Naive B cell (primary cell): Measurements from ENCODE around the gene SDHB. TPM values are rescaled to one million over a fixed set of nuclear protein-coding genes. Genes with fewer than 3 reads are reported as not detected.
A peak's percentile ranks its signal among the peaks of the same experiment; 100 is the strongest.

Experiments used
- ATAC-seq, 2 donors: fragments of 150-1000 bp; cut with Tn5 transposase; 2 replicates each; pipeline ENCODE4 v1.10.0; 2021; ENCODE audit warnings: low read depth in 2 of 2, mild to moderate bottlenecking in 2 of 2, moderate library complexity in 2 of 2
- DNase-seq: peaks from one replicate; pipeline ENCODE4 v3.0.0; 2022
- H3K27ac Mint-ChIP-seq, 6 donors: one replicate each; pipeline ENCODE4 v1.8.0; 2020 to 2022; ENCODE audit warnings: mild to moderate bottlenecking in 6 of 6, mixed read lengths in 6 of 6, moderate library complexity in 5 of 6, inconsistent platforms in 2 of 6
- H3K27me3 Mint-ChIP-seq, 3 donors: one replicate each; pipeline ENCODE4 v1.8.0; 2021 to 2022; ENCODE audit warnings: mixed read lengths in 3 of 3, mild to moderate bottlenecking in 1 of 3
- H3K36me3 Mint-ChIP-seq, 2 donors: one replicate each; pipeline ENCODE4 v1.8.0; 2020 to 2022; ENCODE audit warnings: mixed read lengths in 2 of 2, inconsistent platforms in 1 of 2, mild to moderate bottlenecking in 1 of 2
- H3K4me1 Mint-ChIP-seq, 3 donors: one replicate each; pipeline ENCODE4 v1.8.0; 2020 to 2022; ENCODE audit warnings: mixed read lengths in 3 of 3, inconsistent platforms in 1 of 3, mild to moderate bottlenecking in 1 of 3, moderate library complexity in 1 of 3
- H3K4me3 Mint-ChIP-seq, 8 donors: one replicate each; pipeline ENCODE4 v1.8.0; 2020 to 2022; ENCODE audit warnings: mild to moderate bottlenecking in 8 of 8, mixed read lengths in 8 of 8, moderate library complexity in 8 of 8, inconsistent platforms in 2 of 8
- H3K9me3 Mint-ChIP-seq, 7 donors: one replicate each; pipeline ENCODE4 v1.8.0; 2020 to 2022; ENCODE audit warnings: mixed read lengths in 7 of 7, mild to moderate bottlenecking in 5 of 7, inconsistent platforms in 2 of 7, moderate library complexity in 1 of 7
- polyA plus RNA-seq, 6 donors: library from polyadenylated mRNA; unstranded; fragments of 300-500 nt; fragmentation: Illumina TruSeq; gene quantifications; one replicate each; pipeline ENCODE4 v1.2.3, GENCODE V29; 2021; ENCODE audit warnings: low read depth in 6 of 6

Gene SDHB
- polyA plus RNA-seq, 6 donors from 2014 or later: 133 to 248 (median 150) TPM

DNA sequence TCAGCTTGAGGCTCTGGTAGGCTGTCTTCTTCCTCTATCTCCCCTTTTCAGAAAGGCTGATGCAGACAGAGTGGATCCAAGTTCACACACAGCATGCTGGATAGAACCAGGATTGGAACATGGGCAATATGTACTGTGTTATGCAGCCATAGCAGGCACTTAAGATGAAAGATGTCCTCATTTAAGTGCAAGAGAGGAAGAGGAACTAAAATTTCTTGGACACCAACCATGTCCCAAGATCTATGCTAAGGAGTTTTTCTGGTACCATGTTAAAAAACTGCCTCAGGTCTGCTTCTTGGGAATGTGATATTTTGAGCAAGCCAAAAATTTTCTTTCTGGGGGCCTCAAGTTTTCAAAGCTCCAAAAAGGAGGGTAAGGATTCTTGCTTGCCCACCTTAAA, 1.2 kb downstream of the SDHB start:
- peak overlapping the region in 3 of 6 donors; percentile 72 to 98 (median 97) for H3K27ac Mint-ChIP-seq
- H3K4me1 Mint-ChIP-seq: peaks cover 20 to 35% (median 22%) of the 10 kb centered on the region in 3 donors

DNA sequence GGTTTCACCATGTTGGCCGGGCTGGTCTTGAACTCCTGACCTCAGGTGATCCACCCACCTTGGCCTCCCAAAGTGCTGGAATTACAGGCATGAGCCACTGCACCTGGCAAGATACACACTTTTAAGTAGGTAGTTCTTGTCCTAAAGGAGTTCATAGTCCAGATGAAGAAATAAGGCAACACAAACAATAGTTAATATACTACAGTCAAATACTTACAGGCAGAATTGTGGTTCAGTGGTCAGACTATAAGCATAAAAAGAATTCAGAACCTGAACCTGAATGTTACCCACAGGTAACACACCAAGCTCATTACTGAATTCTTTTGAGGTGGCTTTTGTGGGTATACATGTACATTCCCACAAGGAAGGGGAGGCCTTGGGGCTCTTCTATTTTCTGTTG, 1.8 kb downstream of the SDHB start:
- peak overlapping the region in 1 of 6 donors; percentile 72 for H3K27ac Mint-ChIP-seq
- ATAC-seq: no peak

More for the DNA sequence above, 1.2 kb downstream of the SDHB start:
- Mint-ChIP-seq H3K36me3 (no peaks in the 10 kb centered on the region), H3K9me3 (no peaks in the 10 kb centered on the region), H3K27me3 (no peaks in the 10 kb centered on the region), H3K4me3 (peak overlapping the region in 7 of 8 donors; percentile 3 to 99 (median 98))
- no peak for ATAC-seq
- no peak for DNase-seq

DNA sequence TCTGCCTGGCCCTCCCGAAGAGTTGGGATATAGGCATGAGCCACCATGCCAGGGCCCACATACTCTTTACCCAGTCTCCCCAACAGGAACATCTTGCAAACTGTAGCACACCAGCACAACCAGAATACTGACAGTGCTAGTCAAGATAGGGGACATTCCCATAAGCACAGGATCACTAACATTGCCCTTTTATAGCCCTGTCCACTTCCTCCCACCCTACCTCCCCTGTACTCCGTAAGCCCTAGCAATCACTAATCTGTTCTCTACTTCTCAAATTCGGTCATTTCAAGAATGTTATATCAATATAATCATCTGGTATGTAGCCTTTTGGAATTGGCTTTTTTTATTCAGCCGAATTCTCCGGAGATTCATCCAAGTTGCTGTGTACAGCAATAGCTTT, 5.9 kb downstream of the SDHB start:
- no peaks in the 10 kb centered on the region for H3K36me3 Mint-ChIP-seq
- no peaks in the 10 kb centered on the region for H3K27me3 Mint-ChIP-seq
- no peak overlapping the region for H3K4me3 Mint-ChIP-seq
- DNase-seq (no peak), ATAC-seq (no peak)
- peak overlapping the region in 1 of 6 donors; percentile 41 for H3K27ac Mint-ChIP-seq
- peaks cover 20 to 32% (median 20%) of the 10 kb centered on the region in 3 donors for H3K4me1 Mint-ChIP-seq
- H3K9me3 Mint-ChIP-seq: no peaks in the 10 kb centered on the region

More for the DNA sequence above, 1.8 kb downstream of the SDHB start:
- H3K4me1 Mint-ChIP-seq: peaks cover 20 to 35% (median 22%) of the 10 kb centered on the region in 3 donors
- no peaks in the 10 kb centered on the region for H3K9me3 Mint-ChIP-seq
- DNase-seq: no peak
- H3K36me3 Mint-ChIP-seq: no peaks in the 10 kb centered on the region
- no peaks in the 10 kb centered on the region for H3K27me3 Mint-ChIP-seq
- H3K4me3 Mint-ChIP-seq: peak overlapping the region in 6 of 8 donors; percentile 21 to 99 (median 79)

DNA sequence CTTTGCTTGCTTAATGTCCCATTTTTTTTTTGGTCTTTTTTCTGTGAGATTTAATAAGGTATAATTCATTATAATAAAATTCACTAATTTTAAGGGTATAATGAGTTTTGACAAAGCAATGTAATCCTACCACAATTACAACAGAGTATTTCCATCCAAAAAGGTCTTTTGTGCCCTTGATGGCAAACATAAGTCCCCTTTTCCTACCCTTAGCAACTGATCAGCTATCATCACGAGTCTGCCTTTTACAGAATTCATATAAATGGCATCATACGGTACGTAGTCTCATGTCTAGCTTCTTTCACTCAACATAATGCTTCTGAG, 7.5 kb downstream of the SDHB start:
- peak overlapping the region in 2 of 6 donors; percentile 69 to 86 for H3K27ac Mint-ChIP-seq
- no peak for DNase-seq

GRCh38 chr1:17045634-17046333, 8.0 kb downstream of the SDHB start:
- Mint-ChIP-seq H3K4me1 (peaks cover 9 to 15% (median 14%) of the 10 kb centered on the region in 3 donors), H3K9me3 (no peaks in the 10 kb centered on the region), H3K36me3 (peaks cover 0 to 7% of the 10 kb centered on the region in 2 donors), H3K4me3 (peak overlapping the region; percentile 44 to 81 (median 58)), H3K27ac (peak overlapping the region in 5 of 6 donors; percentile 65 to 88 (median 82)), H3K27me3 (no peaks in the 10 kb centered on the region)
- DNase-seq (peak; percentile 14), ATAC-seq (peak; percentile 64 to 89)

More for the DNA sequence above, 7.5 kb downstream of the SDHB start:
- H3K4me1 Mint-ChIP-seq: peaks cover 15 to 20% (median 18%) of the 10 kb centered on the region in 3 donors
- ATAC-seq: no peak
- H3K4me3 Mint-ChIP-seq: peak overlapping the region in 3 of 8 donors; percentile 53 to 81 (median 66)
- H3K9me3 Mint-ChIP-seq: no peaks in the 10 kb centered on the region
- H3K27me3 Mint-ChIP-seq: no peaks in the 10 kb centered on the region
- H3K36me3 Mint-ChIP-seq: peaks cover 0 to 7% of the 10 kb centered on the region in 2 donors

DNA sequence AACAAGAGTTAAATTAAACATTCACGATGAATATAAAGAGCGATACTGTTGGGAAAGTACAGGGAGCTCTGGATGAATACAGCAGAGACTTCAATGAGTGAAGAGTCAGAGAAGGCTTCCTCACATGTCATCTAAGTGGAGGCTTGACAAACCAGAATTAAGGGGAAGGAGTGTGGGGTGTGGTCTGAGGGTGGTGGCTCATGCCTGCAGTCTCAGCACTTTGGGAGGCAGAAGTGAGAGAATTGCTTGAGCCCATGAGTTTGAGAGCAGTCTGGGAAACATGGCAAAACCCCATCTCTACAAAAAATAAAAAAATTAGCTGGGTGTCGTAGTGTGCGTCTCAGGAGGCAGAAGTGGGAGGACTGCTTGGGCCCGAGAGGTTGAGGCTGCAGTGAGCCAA, 8.7 kb downstream of the SDHB start:
- DNase-seq: no peak
- peak overlapping the region; percentile 12 to 88 (median 49) for H3K27ac Mint-ChIP-seq
- no peak for ATAC-seq
- peak overlapping the region in 4 of 8 donors; percentile 26 to 66 (median 49) for H3K4me3 Mint-ChIP-seq
- H3K27me3 Mint-ChIP-seq: no peaks in the 10 kb centered on the region
- no peaks in the 10 kb centered on the region for H3K9me3 Mint-ChIP-seq
- H3K36me3 Mint-ChIP-seq: peaks cover 0 to 8% of the 10 kb centered on the region in 2 donors
- peaks cover 9 to 14% (median 13%) of the 10 kb centered on the region in 3 donors for H3K4me1 Mint-ChIP-seq

GRCh38 chr1:17043676-17044075, 10.2 kb downstream of the SDHB start:
- peaks cover 0 to 12% of the 10 kb centered on the region in 2 donors for H3K36me3 Mint-ChIP-seq
- ATAC-seq: no peak
- no peak overlapping the region for H3K4me3 Mint-ChIP-seq
- no peaks in the 10 kb centered on the region for H3K9me3 Mint-ChIP-seq
- H3K4me1 Mint-ChIP-seq: peaks cover 9 to 14% (median 13%) of the 10 kb centered on the region in 3 donors
- H3K27ac Mint-ChIP-seq: no peak overlapping the region
- H3K27me3 Mint-ChIP-seq: no peaks in the 10 kb centered on the region
- DNase-seq: no peak

GRCh38 chr1:17040135-17040534, 13.7 kb downstream of the SDHB start:
- H3K36me3 Mint-ChIP-seq: peaks cover 0 to 12% of the 10 kb centered on the region in 2 donors
- ATAC-seq: no peak
- peaks cover 2 to 7% (median 4%) of the 10 kb centered on the region in 3 donors for H3K4me1 Mint-ChIP-seq
- no peak overlapping the region for H3K27ac Mint-ChIP-seq
- no peaks in the 10 kb centered on the region for H3K9me3 Mint-ChIP-seq
- no peak for DNase-seq
- no peak overlapping the region for H3K4me3 Mint-ChIP-seq
- no peaks in the 10 kb centered on the region for H3K27me3 Mint-ChIP-seq

- Mint-ChIP-seq H3K9me3 (no peaks in the 10 kb centered on the region), H3K4me3 (no peak overlapping the region), H3K36me3 (peaks cover 0 to 12% of the 10 kb centered on the region in 2 donors), H3K27ac (peak overlapping the region in 1 of 6 donors; percentile 78), H3K27me3 (no peaks in the 10 kb centered on the region), H3K4me1 (peaks cover 0 to 5% (median 0%) of the 10 kb centered on the region in 3 donors)
- DNase-seq (no peak), ATAC-seq (no peak)
Observed at GRCh38 chr1:17039522-17039921, 14.3 kb downstream of the SDHB start.

GRCh38 chr1:17033481-17033880, 20.4 kb downstream of the SDHB start:
- ATAC-seq (no peak), DNase-seq (no peak)
- H3K27ac Mint-ChIP-seq: no peak overlapping the region
- H3K4me3 Mint-ChIP-seq: no peak overlapping the region
- H3K4me1 Mint-ChIP-seq: peaks cover 0 to 4% (median 0%) of the 10 kb centered on the region in 3 donors
- no peaks in the 10 kb centered on the region for H3K27me3 Mint-ChIP-seq
- H3K9me3 Mint-ChIP-seq: no peaks in the 10 kb centered on the region
- peaks cover 1 to 3% of the 10 kb centered on the region in 2 donors for H3K36me3 Mint-ChIP-seq

DNA sequence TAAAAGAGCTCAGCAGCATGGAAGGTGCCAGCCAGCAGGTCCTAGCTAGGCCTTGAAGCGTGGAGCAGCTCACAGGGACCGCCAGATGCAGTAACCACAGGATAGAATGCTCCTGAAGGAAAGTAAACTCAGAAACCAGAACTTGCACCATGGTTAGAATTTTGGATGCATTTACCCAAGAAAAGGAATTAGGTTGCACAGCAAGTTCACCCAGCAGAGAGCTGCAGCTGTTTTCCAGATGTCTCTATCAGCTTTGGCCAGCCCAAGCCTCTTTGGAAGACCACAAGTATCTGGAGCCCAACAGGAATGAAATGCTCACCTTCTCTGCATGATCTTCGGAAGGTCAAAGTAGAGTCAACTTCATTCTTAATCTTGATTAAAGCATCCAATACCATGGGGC, 21.1 kb downstream of the SDHB start:
- H3K4me1 Mint-ChIP-seq: no peaks in the 10 kb centered on the region
- no peaks in the 10 kb centered on the region for H3K27me3 Mint-ChIP-seq
- no peak for ATAC-seq
- peaks cover 6 to 10% of the 10 kb centered on the region in 2 donors for H3K36me3 Mint-ChIP-seq
- no peak for DNase-seq
- no peak overlapping the region for H3K27ac Mint-ChIP-seq
- no peak overlapping the region for H3K4me3 Mint-ChIP-seq
- no peaks in the 10 kb centered on the region for H3K9me3 Mint-ChIP-seq

DNA sequence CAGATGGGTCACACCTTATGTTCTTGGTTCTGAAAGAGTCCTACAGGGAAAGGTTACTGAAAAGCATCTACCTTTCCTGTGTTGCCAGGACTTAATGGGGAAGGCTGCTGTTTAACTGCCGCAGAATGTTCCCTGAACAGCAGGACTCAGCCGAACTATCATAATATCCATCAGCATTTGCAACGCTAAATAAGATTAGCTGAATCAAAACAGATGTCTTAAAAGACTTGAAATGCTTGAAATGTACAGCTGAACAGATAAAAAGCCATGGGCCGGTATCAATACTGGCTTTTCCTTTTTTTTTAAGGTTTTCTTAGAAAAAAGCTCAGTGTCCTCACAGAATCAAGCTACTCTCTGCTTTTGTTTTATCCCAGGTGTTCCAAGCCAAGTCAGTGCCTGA, 22.4 kb downstream of the SDHB start:
- Mint-ChIP-seq H3K4me3 (no peak overlapping the region), H3K9me3 (no peaks in the 10 kb centered on the region), H3K27me3 (no peaks in the 10 kb centered on the region), H3K36me3 (peaks cover 14 to 16% of the 10 kb centered on the region in 2 donors), H3K4me1 (no peaks in the 10 kb centered on the region), H3K27ac (no peak overlapping the region)
- ATAC-seq (no peak), DNase-seq (no peak)

DNA sequence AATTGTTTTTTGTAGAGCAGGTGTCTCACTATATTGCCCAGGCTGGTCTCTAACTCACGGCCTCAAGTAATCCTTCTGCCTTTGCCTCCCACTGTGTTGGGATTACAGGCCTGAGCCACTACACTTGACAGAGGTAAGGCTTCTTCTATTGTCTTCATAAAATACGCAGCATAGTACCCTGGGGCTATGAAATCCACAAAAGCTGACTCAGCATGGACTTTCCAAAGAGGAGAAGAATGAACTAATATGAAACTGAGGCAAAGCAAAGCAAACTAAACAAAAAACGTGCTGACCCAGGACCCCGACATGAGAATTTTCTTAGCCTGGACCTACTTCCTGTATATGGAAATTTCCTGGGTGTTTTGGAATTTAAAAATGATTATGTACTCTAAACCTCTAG, 23.6 kb downstream of the SDHB start:
- H3K27ac Mint-ChIP-seq: no peak overlapping the region
- no peak for ATAC-seq
- H3K36me3 Mint-ChIP-seq: peaks cover 14 to 16% of the 10 kb centered on the region in 2 donors

GRCh38 chr1:17028662-17029188, 25.1 kb downstream of the SDHB start:
- H3K27ac Mint-ChIP-seq: peak overlapping the region in 2 of 6 donors; percentile 6 to 69
- H3K4me1 Mint-ChIP-seq: peaks cover 0 to 2% (median 0%) of the 10 kb centered on the region in 3 donors
- peaks cover 14 to 16% of the 10 kb centered on the region in 2 donors for H3K36me3 Mint-ChIP-seq
- no peak for ATAC-seq
- no peaks in the 10 kb centered on the region for H3K27me3 Mint-ChIP-seq
- no peak overlapping the region for H3K4me3 Mint-ChIP-seq
- no peaks in the 10 kb centered on the region for H3K9me3 Mint-ChIP-seq
- no peak for DNase-seq

More for the DNA sequence above, 23.6 kb downstream of the SDHB start:
- Mint-ChIP-seq H3K4me3 (no peak overlapping the region), H3K4me1 (no peaks in the 10 kb centered on the region), H3K9me3 (no peaks in the 10 kb centered on the region), H3K27me3 (no peaks in the 10 kb centered on the region)
- no peak for DNase-seq
